Measurements from ENCODE around the gene MICB. TPM values are rescaled to one million over a fixed set of nuclear protein-coding genes. Genes with fewer than 3 reads are reported as not detected.

Gene MICB
- total and polyA plus RNA-seq, 2 donors (not counting 1 experiment from before 2014, with no cell fraction given) = 24.2 to 30.9 TPM

- H3K79me2 ChIP-seq (ENCODE audit: control insufficient read depth, insufficient read depth, low read length) = peaks cover 29% of the 10 kb centered on the region
- CTCF ChIA-PET = no interaction called here
- Mint-ChIP-seq H3K4me3 (no peak overlapping the region), H3K27me3 (no peaks in the 10 kb centered on the region), H3K4me1 (peaks cover 25% of the 10 kb centered on the region), H3K9me3 (ENCODE audit: insufficient read depth) (no peaks in the 10 kb centered on the region), H3K27ac (no peak overlapping the region)
- POLR2A ChIA-PET = no interaction called here
- no peak for TF ChIP-seq EZH2 (IDR thresholded peaks at IDR 0.05; ENCODE audit: borderline replicate concordance, insufficient read depth, low read depth, low read length, poor library complexity, severe bottlenecking)
- TF ChIP-seq, protein P1, sequence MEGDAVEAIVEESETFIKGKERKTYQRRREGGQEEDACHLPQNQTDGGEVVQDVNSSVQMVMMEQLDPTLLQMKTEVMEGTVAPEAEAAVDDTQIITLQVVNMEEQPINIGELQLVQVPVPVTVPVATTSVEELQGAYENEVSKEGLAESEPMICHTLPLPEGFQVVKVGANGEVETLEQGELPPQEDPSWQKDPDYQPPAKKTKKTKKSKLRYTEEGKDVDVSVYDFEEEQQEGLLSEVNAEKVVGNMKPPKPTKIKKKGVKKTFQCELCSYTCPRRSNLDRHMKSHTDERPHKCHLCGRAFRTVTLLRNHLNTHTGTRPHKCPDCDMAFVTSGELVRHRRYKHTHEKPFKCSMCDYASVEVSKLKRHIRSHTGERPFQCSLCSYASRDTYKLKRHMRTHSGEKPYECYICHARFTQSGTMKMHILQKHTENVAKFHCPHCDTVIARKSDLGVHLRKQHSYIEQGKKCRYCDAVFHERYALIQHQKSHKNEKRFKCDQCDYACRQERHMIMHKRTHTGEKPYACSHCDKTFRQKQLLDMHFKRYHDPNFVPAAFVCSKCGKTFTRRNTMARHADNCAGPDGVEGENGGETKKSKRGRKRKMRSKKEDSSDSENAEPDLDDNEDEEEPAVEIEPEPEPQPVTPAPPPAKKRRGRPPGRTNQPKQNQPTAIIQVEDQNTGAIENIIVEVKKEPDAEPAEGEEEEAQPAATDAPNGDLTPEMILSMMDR (IDR thresholded peaks at IDR 0.05) = no peak
- H3K4me2 ChIP-seq (replicated peaks; ENCODE audit: low read depth, low read length, poor library complexity, severe bottlenecking) = no peak overlapping the region
- no peaks in the 10 kb centered on the region for H3K27me3 ChIP-seq (replicated peaks in 1 of 4; ENCODE audit: control extremely low read depth in 1 of 4, control insufficient read depth in 3 of 4, insufficient read depth in 4 of 4, low read length in 3 of 4)
- no peak overlapping the region for H3K4me3 ChIP-seq (ENCODE audit: control extremely low read depth in 1 of 5, extremely low read depth in 1 of 5, insufficient read depth in 1 of 5, low read depth in 2 of 5, low read length in 4 of 5)
- H3K36me3 ChIP-seq (replicated peaks in 1 of 2; ENCODE audit: control extremely low read depth in 1 of 2, control insufficient read depth in 1 of 2, extremely low read depth in 1 of 2, insufficient read depth in 2 of 2, low read length in 1 of 2) = peaks cover 4 to 90% of the 10 kb centered on the region in 2 experiments
- H4K20me1 ChIP-seq (ENCODE audit: control insufficient read depth, insufficient read depth, low read length, poor library complexity, severe bottlenecking) = peaks cover 84% of the 10 kb centered on the region
- H3K4me1 ChIP-seq (ENCODE audit: control insufficient read depth in 2 of 2, insufficient read depth in 2 of 2, low read length in 2 of 2) = peaks cover 5 to 8% of the 10 kb centered on the region in 2 donors
- no peak overlapping the region for H3K9ac ChIP-seq (ENCODE audit: low read length)
- H2AFZ ChIP-seq (ENCODE audit: insufficient read depth, low read depth, low read length, poor library complexity, severe bottlenecking) = no peak overlapping the region
- 93% methylated on average over 6 of the region's 6 CpGs for WGBS (ENCODE audit: insufficient coverage)
- intact Hi-C loops (cut with micrococcal nuclease) = no loop called here
- H3K9me3 ChIP-seq (ENCODE audit: control extremely low read depth in 1 of 3, control insufficient read depth in 2 of 3, insufficient read depth in 1 of 3, low read length in 2 of 3) = no peaks in the 10 kb centered on the region
- DNase-seq = no peak
- H3K27ac ChIP-seq (ENCODE audit: low read length in 2 of 2) = no peak overlapping the region
- no peak for ATAC-seq (ENCODE audit: low read depth)
Measured at GRCh38 chr6:31534011-31534410, 36.1 kb downstream of the MICB start.

DNA sequence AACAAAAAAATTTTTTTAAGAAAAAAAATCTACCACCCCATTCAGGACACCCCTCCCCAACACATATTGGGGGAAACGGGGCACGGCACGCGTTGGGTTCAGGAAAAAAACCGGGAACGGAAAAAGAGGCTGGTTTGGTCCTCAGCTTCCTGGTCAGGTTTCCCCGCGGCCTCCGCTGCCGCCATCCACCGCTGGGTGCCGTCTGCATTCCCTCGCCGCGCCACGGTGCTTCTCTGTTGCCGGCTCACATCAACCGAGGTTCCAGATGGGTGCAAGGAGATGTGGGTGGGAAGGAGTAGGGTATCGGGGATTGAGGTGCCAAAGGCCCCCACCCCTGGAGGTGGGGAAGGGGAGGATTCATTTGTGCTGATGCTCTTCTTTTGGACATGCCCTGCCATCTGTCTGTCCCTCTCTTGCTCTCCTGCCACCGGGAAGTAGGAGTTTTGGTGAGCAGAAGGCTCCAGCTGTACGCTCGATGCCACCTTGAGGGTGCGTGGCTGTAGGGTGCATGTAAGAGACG is 36.6 kb downstream of the MICB start:
- H3K9me3 ChIP-seq (ENCODE audit: control extremely low read depth in 1 of 3, control insufficient read depth in 2 of 3, insufficient read depth in 1 of 3, low read length in 2 of 3) = no peaks in the 10 kb centered on the region
- POLR2A ChIA-PET = no interaction called here
- H3K4me3 ChIP-seq (ENCODE audit: control extremely low read depth in 1 of 5, extremely low read depth in 1 of 5, insufficient read depth in 1 of 5, low read depth in 2 of 5, low read length in 4 of 5) = no peak overlapping the region
- Mint-ChIP-seq H3K27ac (no peak overlapping the region), H3K27me3 (no peaks in the 10 kb centered on the region), H3K9me3 (ENCODE audit: insufficient read depth) (no peaks in the 10 kb centered on the region), H3K4me1 (peaks cover 30% of the 10 kb centered on the region), H3K4me3 (no peak overlapping the region)
- H3K27me3 ChIP-seq (replicated peaks in 1 of 4; ENCODE audit: control extremely low read depth in 1 of 4, control insufficient read depth in 3 of 4, insufficient read depth in 4 of 4, low read length in 3 of 4) = no peaks in the 10 kb centered on the region
- no peak overlapping the region for H2AFZ ChIP-seq (ENCODE audit: insufficient read depth, low read depth, low read length, poor library complexity, severe bottlenecking)
- H3K4me1 ChIP-seq (ENCODE audit: control insufficient read depth in 2 of 2, insufficient read depth in 2 of 2, low read length in 2 of 2) = peaks cover 10 to 14% of the 10 kb centered on the region in 2 donors
- CTCF ChIA-PET = no interaction called here
- peaks cover 86% of the 10 kb centered on the region for H4K20me1 ChIP-seq (ENCODE audit: control insufficient read depth, insufficient read depth, low read length, poor library complexity, severe bottlenecking)
- WGBS (ENCODE audit: insufficient coverage) = 94% methylated on average over 24 of the region's 24 CpGs
- peaks cover 4 to 96% of the 10 kb centered on the region in 2 experiments for H3K36me3 ChIP-seq (replicated peaks in 1 of 2; ENCODE audit: control extremely low read depth in 1 of 2, control insufficient read depth in 1 of 2, extremely low read depth in 1 of 2, insufficient read depth in 2 of 2, low read length in 1 of 2)
- no peak overlapping the region for H3K27ac ChIP-seq (ENCODE audit: low read length in 2 of 2)
- H3K4me2 ChIP-seq (replicated peaks; ENCODE audit: low read depth, low read length, poor library complexity, severe bottlenecking) = no peak overlapping the region
- intact Hi-C loops (cut with micrococcal nuclease) = no loop called here
- peaks cover 35% of the 10 kb centered on the region for H3K79me2 ChIP-seq (ENCODE audit: control insufficient read depth, insufficient read depth, low read length)
- ATAC-seq (ENCODE audit: low read depth) (no peak), DNase-seq (no peak)
- no peak overlapping the region for H3K9ac ChIP-seq (ENCODE audit: low read length)
- no peak for TF ChIP-seq EZH2 (IDR thresholded peaks at IDR 0.05; ENCODE audit: borderline replicate concordance, insufficient read depth, low read depth, low read length, poor library complexity, severe bottlenecking)
